Subcutaneous preadipocyte (primary cell): ENCODE data around the gene TRIM49D1. TPM values are rescaled to one million over a fixed set of nuclear protein-coding genes. Genes with fewer than 3 reads are reported as not detected.

Experiments
- small RNA-seq: library from RNA; depleted of rRNA; stranded (forward); fragments of <200 nt; gene quantifications from one replicate; pipeline ENCODE3, GENCODE V24; 2012
- total RNA-seq: library from RNA; depleted of rRNA; stranded (reverse); fragments of >200 nt; gene quantifications from 2 replicates; pipeline ENCODE4 v1.2.3, GENCODE V29; 2012

The TRIM49D1 gene
- not detected in 2 replicates for total RNA-seq

GRCh38 chr11:89922195-89922660 lies at the start of gene TRIM49D1:
Gene TRIM49D1 (minus strand): TSS chr11:89922245. CDS start chr11:89917710, 4,535 bp downstream.

GRCh38 chr11:89965737-89966136 lies 43.7 kb upstream of the TRIM49D1 start, which contains the start of gene TRIM64:
Gene TRIM64 (plus strand): TSS chr11:89966037. CDS start chr11:89968504, 2,467 bp downstream.

GRCh38 chr11:89923764-89924163 lies 1.7 kb upstream of the TRIM49D1 start, which contains the start of gene TRIM49D2:
Gene TRIM49D2 (plus strand): TSS chr11:89924064. CDS start chr11:89926762, 2,698 bp downstream.

Small RNA genes lying within 50 kb of the gene (small RNA-seq; reads per million reads assigned to genes)
- gene AP004607.1, result not detected

Other genes with a start within 250 kb of the TRIM49D1 start
- gene TRIM77, start 211.9 kb downstream of the TRIM49D1 start, total RNA-seq, result not detected in 2 replicates
- not detected in 2 replicates for gene TRIM49, start 113.7 kb downstream of the TRIM49D1 start, total RNA-seq
- gene TRIM64B, start 43.8 kb downstream of the TRIM49D1 start, total RNA-seq, result not detected in 2 replicates
- not detected in 2 replicates for gene TRIM49D2, start 1.8 kb upstream of the TRIM49D1 start, total RNA-seq
- gene TRIM64, start 43.8 kb upstream of the TRIM49D1 start, total RNA-seq, result not detected in 2 replicates
- gene TRIM49C, start 108.9 kb upstream of the TRIM49D1 start, total RNA-seq, result not detected in 2 replicates
- not detected in 2 replicates for gene UBTFL1, start 163.7 kb upstream of the TRIM49D1 start, total RNA-seq
- gene NAALAD2, start 212.4 kb upstream of the TRIM49D1 start, total RNA-seq, result 0.73 and 0.98 TPM in 2 replicates